ENCODE data around the gene THADA.
"Not testable (repeated sequence)": the region's sequence is repeated elsewhere in the genome, so short reads cannot be mapped to it uniquely, and the experiment has no call there.

Gene THADA

GRCh38 chr2:43391878-43392215 is 204.0 kb downstream of the THADA start:
- DNase-seq, result no peak
- Histone ChIP-seq H3K9me3 (ENCODE audit: severe bottlenecking) (no peaks in the 10 kb centered on the region), H3K27ac (no peak overlapping the region), H3K27me3 (ENCODE audit: insufficient read depth, low read depth, severe bottlenecking) (no peaks in the 10 kb centered on the region), H3K36me3 (peaks cover 4% of the 10 kb centered on the region), H3K4me3 (ENCODE audit: low read depth, low read length) (no peak overlapping the region)
- TF ChIP-seq CTCF (IDR thresholded peaks at IDR 0.05; ENCODE audit: low read depth, low read length), result no peak

- TF ChIP-seq CTCF (IDR thresholded peaks at IDR 0.05; ENCODE audit: low read depth, low read length), result no peak
- no peak overlapping the region for H3K27ac ChIP-seq
- no peak overlapping the region for H3K4me3 ChIP-seq (ENCODE audit: low read depth, low read length)
- H3K27me3 ChIP-seq (ENCODE audit: insufficient read depth, low read depth, severe bottlenecking), result no peaks in the 10 kb centered on the region
- H3K36me3 ChIP-seq, result peaks cover 2% of the 10 kb centered on the region; the same call in 1 of the 2 replicates
- DNase-seq, result no peak
- H3K9me3 ChIP-seq (ENCODE audit: severe bottlenecking), result no peaks in the 10 kb centered on the region
Measured at GRCh38 chr2:43391201-43391877, 204.5 kb downstream of the THADA start.

GRCh38 chr2:43389581-43390466 is 206.0 kb downstream of the THADA start:
- H3K27ac ChIP-seq, result no peak overlapping the region
- no peaks in the 10 kb centered on the region for H3K9me3 ChIP-seq (ENCODE audit: severe bottlenecking)
- H3K4me3 ChIP-seq (ENCODE audit: low read depth, low read length), result no peak overlapping the region
- DNase-seq, result no peak
- no peaks in the 10 kb centered on the region for H3K27me3 ChIP-seq (ENCODE audit: insufficient read depth, low read depth, severe bottlenecking)
- no peaks in the 10 kb centered on the region for H3K36me3 ChIP-seq
- no peak for TF ChIP-seq CTCF (IDR thresholded peaks at IDR 0.05; ENCODE audit: low read depth, low read length)

GRCh38 chr2:43388371-43388770 is 207.5 kb downstream of the THADA start:
- DNase-seq, result no peak
- H3K27me3 ChIP-seq (ENCODE audit: insufficient read depth, low read depth, severe bottlenecking), result no peaks in the 10 kb centered on the region
- no peak overlapping the region for H3K4me3 ChIP-seq (ENCODE audit: low read depth, low read length)
- H3K36me3 ChIP-seq, result no peaks in the 10 kb centered on the region
- no peaks in the 10 kb centered on the region for H3K9me3 ChIP-seq (ENCODE audit: severe bottlenecking)
- no peak for TF ChIP-seq CTCF (IDR thresholded peaks at IDR 0.05; ENCODE audit: low read depth, low read length)
- no peak overlapping the region for H3K27ac ChIP-seq

GRCh38 chr2:43387092-43388062 is 208.5 kb downstream of the THADA start:
- no peaks in the 10 kb centered on the region for H3K9me3 ChIP-seq (ENCODE audit: severe bottlenecking)
- no peak for TF ChIP-seq CTCF (IDR thresholded peaks at IDR 0.05; ENCODE audit: low read depth, low read length)
- no peak for DNase-seq
- H3K27me3 ChIP-seq (ENCODE audit: insufficient read depth, low read depth, severe bottlenecking), result no peaks in the 10 kb centered on the region
- no peak overlapping the region for H3K4me3 ChIP-seq (ENCODE audit: low read depth, low read length)
- no peak overlapping the region for H3K27ac ChIP-seq
- no peaks in the 10 kb centered on the region for H3K36me3 ChIP-seq

GRCh38 chr2:43386679-43387078 is 209.2 kb downstream of the THADA start:
- H3K27ac ChIP-seq; H3K36me3 ChIP-seq; H3K4me3 ChIP-seq (ENCODE audit: low read depth, low read length); DNase-seq; H3K27me3 ChIP-seq (ENCODE audit: insufficient read depth, low read depth, severe bottlenecking); H3K9me3 ChIP-seq (ENCODE audit: severe bottlenecking): not testable (repeated sequence)

Measured in WERI-Rb-1 (cell line).